ENCODE measurements around the gene POU2F2. TPM values are rescaled to one million over a fixed set of nuclear protein-coding genes. Genes with fewer than 3 reads are reported as not detected.
"Not testable (repeated sequence)": the region's sequence is repeated elsewhere in the genome, so short reads cannot be mapped to it uniquely, and the experiment has no call there.

Gene POU2F2
- total RNA-seq, 1 donor from 2014 or later: 10.7 TPM

- peak; percentile 74 for DNase-seq (ENCODE audit: extremely low read depth, low read depth, low spot score)
These were observed 23.5 kb downstream of the POU2F2 start for GRCh38 chr19:42108527-42109389.

GRCh38 chr19:42105368-42105767 lies 26.9 kb downstream of the POU2F2 start:
- no peak for DNase-seq (ENCODE audit: extremely low read depth, low read depth, low spot score)

- DNase-seq (ENCODE audit: extremely low read depth, low read depth, low spot score): no peak
These were observed 29.4 kb downstream of the POU2F2 start for GRCh38 chr19:42102877-42103276.

GRCh38 chr19:42100241-42100640 lies 32.0 kb downstream of the POU2F2 start:
- not testable (repeated sequence) for DNase-seq (ENCODE audit: extremely low read depth, low read depth, low spot score)

- DNase-seq (ENCODE audit: extremely low read depth, low read depth, low spot score): no peak
These were observed 32.8 kb downstream of the POU2F2 start for GRCh38 chr19:42099336-42099925.

GRCh38 chr19:42098781-42099180 lies 33.5 kb downstream of the POU2F2 start:
- no peak for DNase-seq (ENCODE audit: extremely low read depth, low read depth, low spot score)

GRCh38 chr19:42097461-42097860 lies 34.8 kb downstream of the POU2F2 start:
- no peak for DNase-seq (ENCODE audit: extremely low read depth, low read depth, low spot score)

GRCh38 chr19:42096255-42096837 lies 35.9 kb downstream of the POU2F2 start:
- no peak for DNase-seq (ENCODE audit: extremely low read depth, low read depth, low spot score)

GRCh38 chr19:42095814-42096230 lies 36.4 kb downstream of the POU2F2 start:
- no peak for DNase-seq (ENCODE audit: extremely low read depth, low read depth, low spot score)

- no peak for DNase-seq (ENCODE audit: extremely low read depth, low read depth, low spot score)
These were observed 37.0 kb downstream of the POU2F2 start for GRCh38 chr19:42095142-42095813.

GRCh38 chr19:42093926-42094325 lies 38.3 kb downstream of the POU2F2 start:
- no peak for DNase-seq (ENCODE audit: extremely low read depth, low read depth, low spot score)

GRCh38 chr19:42093505-42093904 lies 38.7 kb downstream of the POU2F2 start:
- no peak for DNase-seq (ENCODE audit: extremely low read depth, low read depth, low spot score)

GRCh38 chr19:42092350-42092749 lies 39.9 kb downstream of the POU2F2 start:
- peak; percentile 79 for DNase-seq (ENCODE audit: extremely low read depth, low read depth, low spot score)

- DNase-seq (ENCODE audit: extremely low read depth, low read depth, low spot score): peak; percentile 36
These were observed 40.5 kb downstream of the POU2F2 start for GRCh38 chr19:42091742-42092141.

GRCh38 chr19:42091300-42091699 lies 40.9 kb downstream of the POU2F2 start:
- no peak for DNase-seq (ENCODE audit: extremely low read depth, low read depth, low spot score)

- DNase-seq (ENCODE audit: extremely low read depth, low read depth, low spot score): no peak
These were observed 41.6 kb downstream of the POU2F2 start for GRCh38 chr19:42090672-42091071.

- DNase-seq (ENCODE audit: extremely low read depth, low read depth, low spot score): no peak
These were observed 42.5 kb downstream of the POU2F2 start for GRCh38 chr19:42089772-42090171.

- DNase-seq (ENCODE audit: extremely low read depth, low read depth, low spot score): no peak
These were observed 43.0 kb downstream of the POU2F2 start for GRCh38 chr19:42089191-42089750.

GRCh38 chr19:42088471-42089190 lies 43.6 kb downstream of the POU2F2 start:
- DNase-seq (ENCODE audit: extremely low read depth, low read depth, low spot score): no peak
